ENCODE results near the gene VCAN. TPM values are rescaled to one million over a fixed set of nuclear protein-coding genes. Genes with fewer than 3 reads are reported as not detected.

VCAN gene
- total and polyA plus RNA-seq, 11 donors = 4.8 to 121 (median 26.4) TPM

DNA sequence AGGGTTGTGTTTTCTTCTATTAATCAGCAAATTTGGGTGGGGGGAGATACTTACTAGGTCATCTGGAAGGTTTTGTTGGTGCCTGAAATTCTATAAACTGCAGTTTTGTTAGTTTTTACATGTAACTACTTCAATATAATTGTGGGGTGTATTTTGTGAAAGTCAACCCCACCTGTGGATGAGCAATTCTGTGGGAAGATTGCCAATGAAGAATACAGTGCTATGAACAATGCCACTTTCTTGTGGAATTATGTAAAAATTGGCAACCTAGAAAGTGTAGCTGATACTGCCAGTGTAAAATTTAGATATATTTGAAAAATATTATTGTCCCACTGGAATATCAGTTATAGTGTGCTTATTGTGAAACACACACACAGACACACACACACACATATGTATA, 80.7 kb downstream of the VCAN start:
- peak overlapping the region in 9 of 12 donors; percentile 13 to 55 (median 22) for H3K27ac ChIP-seq
- TF ChIP-seq POLR2A (IDR thresholded peaks at IDR 0.05) = no peak
- TF ChIP-seq, protein P1, sequence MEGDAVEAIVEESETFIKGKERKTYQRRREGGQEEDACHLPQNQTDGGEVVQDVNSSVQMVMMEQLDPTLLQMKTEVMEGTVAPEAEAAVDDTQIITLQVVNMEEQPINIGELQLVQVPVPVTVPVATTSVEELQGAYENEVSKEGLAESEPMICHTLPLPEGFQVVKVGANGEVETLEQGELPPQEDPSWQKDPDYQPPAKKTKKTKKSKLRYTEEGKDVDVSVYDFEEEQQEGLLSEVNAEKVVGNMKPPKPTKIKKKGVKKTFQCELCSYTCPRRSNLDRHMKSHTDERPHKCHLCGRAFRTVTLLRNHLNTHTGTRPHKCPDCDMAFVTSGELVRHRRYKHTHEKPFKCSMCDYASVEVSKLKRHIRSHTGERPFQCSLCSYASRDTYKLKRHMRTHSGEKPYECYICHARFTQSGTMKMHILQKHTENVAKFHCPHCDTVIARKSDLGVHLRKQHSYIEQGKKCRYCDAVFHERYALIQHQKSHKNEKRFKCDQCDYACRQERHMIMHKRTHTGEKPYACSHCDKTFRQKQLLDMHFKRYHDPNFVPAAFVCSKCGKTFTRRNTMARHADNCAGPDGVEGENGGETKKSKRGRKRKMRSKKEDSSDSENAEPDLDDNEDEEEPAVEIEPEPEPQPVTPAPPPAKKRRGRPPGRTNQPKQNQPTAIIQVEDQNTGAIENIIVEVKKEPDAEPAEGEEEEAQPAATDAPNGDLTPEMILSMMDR (IDR thresholded peaks at IDR 0.05) = no peak
- no peak overlapping the region for H3K4me3 ChIP-seq
- no peak for DNase-seq
- peaks cover 0 to 24% (median 0%) of the 10 kb centered on the region in 12 donors for H3K4me1 ChIP-seq
- no peaks in the 10 kb centered on the region for H3K9me3 ChIP-seq
- ATAC-seq = no peak
- intact Hi-C loops (cut with DNase I) = loop anchor here in 2 of 10 donors (10.0 kb wide), 1 partner anchor 77 kb away; the partner anchor contains the start of gene VCAN (in 2 of the 2)
- H3K36me3 ChIP-seq = peaks cover 0 to 53% (median 0%) of the 10 kb centered on the region in 9 donors
- no peaks in the 10 kb centered on the region for H3K27me3 ChIP-seq

GRCh38 chr5:83553000-83553486, 81.5 kb downstream of the VCAN start:
- DNase-seq = peak in 4 of 5 donors; percentile 43 to 76 (median 66)
- TF ChIP-seq, protein P1 (IDR thresholded peaks at IDR 0.05) = no peak
- no peak for TF ChIP-seq POLR2A (IDR thresholded peaks at IDR 0.05)
- Histone ChIP-seq H3K36me3 (peaks cover 0 to 57% (median 0%) of the 10 kb centered on the region in 9 donors), H3K9me3 (no peaks in the 10 kb centered on the region), H3K27me3 (no peaks in the 10 kb centered on the region), H3K4me3 (no peak overlapping the region), H3K4me1 (peaks cover 0 to 24% (median 0%) of the 10 kb centered on the region in 12 donors), H3K27ac (peak overlapping the region in 7 of 12 donors; percentile 15 to 55 (median 47))
- 45 to 55% (median 52%) methylated on average over 9 of the region's 9 CpGs for WGBS, 4 donors
- intact Hi-C loops (cut with DNase I) = loop anchor here in 2 of 10 donors (10.0 kb wide), 1 partner anchor 78 kb away; the partner anchor contains the start of gene VCAN (in 2 of the 2)
- peak; percentile 47 to 95 (median 80) for ATAC-seq

GRCh38 chr5:83554133-83554532, 82.6 kb downstream of the VCAN start:
- peaks cover 0 to 56% (median 0%) of the 10 kb centered on the region in 9 donors for H3K36me3 ChIP-seq
- H3K27me3 ChIP-seq = no peaks in the 10 kb centered on the region
- TF ChIP-seq POLR2A (IDR thresholded peaks at IDR 0.05) = no peak
- TF ChIP-seq, protein P1 (IDR thresholded peaks at IDR 0.05) = no peak
- no peak for DNase-seq
- 94 to 95% (median 95%) methylated on average over 5 of the region's 5 CpGs for WGBS, 4 donors
- peaks cover 0 to 18% (median 0%) of the 10 kb centered on the region in 12 donors for H3K4me1 ChIP-seq
- ATAC-seq = no peak
- intact Hi-C loops (cut with DNase I) = loop anchor here in 2 of 10 donors (10.0 kb wide), 1 partner anchor 79 kb away; the partner anchor contains the start of gene VCAN (in 2 of the 2)
- H3K9me3 ChIP-seq = no peaks in the 10 kb centered on the region
- no peak overlapping the region for H3K4me3 ChIP-seq
- peak overlapping the region in 1 of 12 donors; percentile 22 for H3K27ac ChIP-seq

DNA sequence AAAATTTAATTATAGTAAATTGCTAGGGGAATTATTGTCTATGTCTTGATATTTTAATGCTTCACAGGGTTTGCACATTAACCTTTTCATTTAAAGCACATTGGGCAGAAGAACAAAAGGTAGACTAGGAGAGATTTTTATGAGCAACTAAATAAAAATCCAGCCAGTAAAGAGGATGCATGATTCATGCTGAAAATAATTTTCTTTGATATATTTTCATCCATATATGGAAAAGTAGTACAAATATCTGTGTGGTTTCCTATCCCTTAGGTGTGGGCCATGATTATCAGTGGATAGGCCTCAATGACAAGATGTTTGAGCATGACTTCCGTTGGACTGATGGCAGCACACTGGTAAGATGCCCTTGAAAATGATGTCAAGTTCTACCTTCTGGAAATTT, 83.1 kb downstream of the VCAN start:
- Histone ChIP-seq H3K4me1 (peaks cover 0 to 18% (median 0%) of the 10 kb centered on the region in 12 donors), H3K27me3 (no peaks in the 10 kb centered on the region), H3K36me3 (peaks cover 0 to 50% (median 0%) of the 10 kb centered on the region in 9 donors), H3K27ac (no peak overlapping the region), H3K9me3 (no peaks in the 10 kb centered on the region), H3K4me3 (no peak overlapping the region)
- DNase-seq (no peak), ATAC-seq (no peak)
- intact Hi-C loops (cut with DNase I) = loop anchor here in 3 of 10 donors (5.0 to 10.0 kb wide), 2 partner anchors 80 to 1202 kb away; partner anchors contain the start of gene VCAN (in 2 of the 3)
- 88 to 98% (median 90%) methylated on average over 1 of the region's 1 CpG for WGBS, 4 donors
- no peak for TF ChIP-seq POLR2A (IDR thresholded peaks at IDR 0.05)
- TF ChIP-seq, protein P1 (IDR thresholded peaks at IDR 0.05) = no peak

All from heart left ventricle (tissue), 16 donors.